Kidney glomerular epithelial cell (primary cell): ENCODE results near the gene SOCS1.

Experiments
- DNase-seq: peaks from one replicate; lab custom pipeline; 2025; lab: John Stamatoyannopoulos, UW

Gene SOCS1

DNA sequence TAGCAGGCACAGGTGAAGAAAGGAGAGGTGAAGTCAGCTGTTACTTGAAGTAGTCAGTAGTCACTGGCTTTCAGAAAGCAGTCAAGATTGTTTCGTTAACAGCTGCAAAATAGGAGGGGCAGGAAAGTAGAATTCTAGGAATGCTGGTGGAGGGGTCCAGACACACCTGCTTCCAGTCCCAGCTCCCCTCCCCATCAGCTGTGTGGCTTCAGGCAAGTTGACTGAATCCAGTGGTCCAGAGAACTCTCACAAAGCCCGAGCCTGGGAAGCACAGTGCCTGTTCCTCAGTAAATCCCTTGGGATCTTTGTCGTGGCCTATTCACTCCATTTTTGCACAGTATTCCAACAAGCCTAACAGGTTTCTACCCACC lies 4.6 kb upstream of the SOCS1 start:
- DNase-seq = no peak

GRCh38 chr16:11259655-11260595 lies 3.9 kb upstream of the SOCS1 start:
- no peak for DNase-seq

GRCh38 chr16:11258553-11259492 lies 2.8 kb upstream of the SOCS1 start:
- DNase-seq = no peak

DNA sequence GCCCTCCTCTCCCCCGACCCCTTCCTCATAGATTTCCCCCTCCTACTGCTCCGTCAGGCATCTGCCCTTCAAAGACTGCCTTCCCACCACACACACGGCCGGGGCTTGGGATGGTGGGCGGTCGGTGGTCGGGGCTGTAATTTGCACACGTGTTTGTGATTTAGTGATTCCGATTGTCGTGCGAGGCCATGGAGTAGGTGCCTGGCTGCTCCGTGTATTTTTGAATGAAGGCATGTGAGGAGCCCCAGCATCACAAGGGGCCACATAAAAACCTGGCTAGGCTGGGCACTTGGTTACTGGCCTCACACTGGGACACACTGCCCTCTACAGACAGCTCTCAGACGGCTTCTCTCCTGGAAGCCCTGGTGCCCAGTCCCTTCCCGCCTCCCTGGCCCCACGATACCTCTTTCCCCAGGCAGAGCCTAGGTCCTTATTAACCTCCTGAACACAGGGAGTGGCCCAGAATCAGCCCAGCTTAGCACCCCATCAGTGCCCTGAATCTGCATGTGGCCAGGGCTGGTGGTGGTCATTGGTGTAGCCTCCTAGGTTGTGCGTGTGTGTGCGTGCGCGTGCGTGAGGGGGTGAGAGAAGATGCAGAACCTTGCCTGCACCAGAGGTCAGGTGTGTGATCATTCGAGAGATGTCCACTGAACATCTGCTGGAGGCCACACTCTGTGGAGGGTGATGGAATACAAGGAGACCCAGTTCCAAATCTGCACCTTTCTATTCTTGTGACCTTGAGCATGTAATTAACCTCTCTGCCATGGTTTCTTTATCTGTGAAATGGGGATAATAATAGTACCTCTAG lies 1.3 kb upstream of the SOCS1 start:
- peak; percentile 65 for DNase-seq

DNA sequence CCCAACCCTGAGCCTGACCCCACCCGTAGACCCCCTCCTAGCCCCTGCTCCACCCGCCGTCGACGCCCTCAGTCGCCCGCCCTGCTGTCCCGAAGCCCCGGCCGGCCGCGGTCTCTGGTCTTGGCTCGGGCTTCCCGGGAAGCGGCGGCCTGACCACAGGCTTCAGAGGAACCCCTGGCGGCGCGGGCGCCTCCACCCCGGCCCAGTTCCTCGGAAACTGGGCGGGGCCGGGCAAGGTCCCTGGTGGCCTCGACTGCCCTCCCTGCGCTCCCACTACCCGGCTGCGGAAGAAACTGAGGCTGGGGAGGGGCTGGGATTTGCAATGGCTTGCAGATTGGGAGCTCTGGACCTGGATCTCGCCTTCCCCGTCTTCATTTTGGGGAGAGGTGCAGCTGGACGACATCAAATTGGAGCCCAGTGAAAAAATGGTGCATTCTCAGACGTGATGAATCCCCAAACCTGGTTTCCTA lies 692 bp upstream of the SOCS1 start:
- no peak for DNase-seq

DNA sequence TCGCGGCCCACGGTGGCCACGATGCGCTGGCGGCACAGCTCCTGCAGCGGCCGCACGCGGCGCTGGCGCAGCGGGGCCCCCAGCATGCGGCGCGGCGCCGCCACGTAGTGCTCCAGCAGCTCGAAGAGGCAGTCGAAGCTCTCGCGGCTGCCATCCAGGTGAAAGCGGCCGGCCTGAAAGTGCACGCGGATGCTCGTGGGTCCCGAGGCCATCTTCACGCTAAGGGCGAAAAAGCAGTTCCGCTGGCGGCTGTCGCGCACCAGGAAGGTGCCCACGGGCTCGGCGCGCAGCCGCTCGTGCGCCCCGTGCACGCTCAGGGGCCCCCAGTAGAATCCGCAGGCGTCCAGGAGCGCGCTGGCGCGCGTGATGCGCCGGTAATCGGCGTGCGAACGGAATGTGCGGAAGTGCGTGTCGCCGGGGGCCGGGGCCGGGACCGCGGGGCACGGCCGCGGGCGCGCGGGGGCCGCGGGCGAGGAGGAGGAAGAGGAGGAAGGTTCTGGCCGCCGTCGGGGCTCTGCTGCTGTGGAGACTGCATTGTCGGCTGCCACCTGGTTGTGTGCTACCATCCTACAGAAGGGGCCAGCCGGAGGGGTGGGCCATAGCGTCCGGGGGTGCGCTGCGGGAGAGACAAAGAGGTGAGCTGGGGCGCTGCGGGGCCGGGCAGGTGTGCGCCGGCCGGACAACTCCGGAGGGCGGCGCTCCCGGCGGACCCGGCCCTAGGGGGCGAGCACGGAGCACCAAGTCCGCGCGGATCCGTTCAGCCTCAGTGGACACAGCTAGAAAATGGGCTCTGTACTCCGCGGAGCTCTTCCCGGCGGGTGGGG lies 879 bp downstream of the SOCS1 start:
- DNase-seq = no peak

GRCh38 chr16:11253995-11254912 lies 1.8 kb downstream of the SOCS1 start:
- DNase-seq = no peak

DNA sequence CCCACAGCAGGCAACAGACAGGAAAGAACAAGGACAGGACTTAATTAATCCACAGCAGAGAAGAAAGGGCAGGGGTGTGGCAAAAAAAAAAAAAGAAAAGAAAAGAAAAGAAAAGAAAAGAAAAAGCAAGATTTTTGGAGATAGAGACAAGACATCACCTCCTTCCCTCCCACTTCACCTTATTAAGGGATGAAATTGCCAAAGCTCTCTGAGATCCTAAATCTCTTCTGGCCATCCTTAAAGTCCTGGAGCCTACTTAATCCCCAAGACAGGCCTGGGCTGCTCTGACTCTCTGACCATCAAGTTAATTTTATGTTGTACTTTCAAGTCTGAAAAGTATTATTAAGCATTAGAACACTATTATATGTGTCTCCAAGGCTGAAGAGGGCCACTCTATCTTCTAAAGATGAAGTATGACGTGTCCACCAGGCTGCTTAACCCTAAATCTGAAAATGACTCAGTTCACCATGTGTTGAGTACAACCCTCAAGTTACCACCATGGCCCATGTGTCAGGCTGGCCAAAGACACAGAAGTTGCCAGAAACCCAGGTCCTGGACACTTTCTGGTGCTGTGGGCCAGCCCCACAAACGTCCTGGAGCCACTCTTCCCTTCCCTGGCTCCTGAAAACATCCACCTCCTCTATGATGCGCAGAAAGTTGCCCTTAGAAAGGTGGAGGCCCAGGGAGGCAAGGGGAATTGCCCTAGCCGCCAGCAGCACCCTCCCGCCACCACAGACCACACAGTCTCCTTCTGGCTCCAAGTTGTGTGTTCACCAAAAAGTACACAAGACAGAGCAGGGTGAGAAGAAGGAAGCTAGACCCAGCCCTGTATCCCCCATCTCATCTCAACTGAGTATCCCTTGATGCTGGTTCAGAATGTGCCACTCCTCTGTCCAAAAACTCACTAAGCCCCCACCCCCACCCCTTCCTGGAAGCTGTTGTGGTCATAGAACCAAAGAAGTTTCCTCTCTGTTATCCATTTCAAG lies 2.7 kb downstream of the SOCS1 start:
- no peak for DNase-seq

GRCh38 chr16:11252482-11252931 lies 3.5 kb downstream of the SOCS1 start:
- DNase-seq = no peak

DNA sequence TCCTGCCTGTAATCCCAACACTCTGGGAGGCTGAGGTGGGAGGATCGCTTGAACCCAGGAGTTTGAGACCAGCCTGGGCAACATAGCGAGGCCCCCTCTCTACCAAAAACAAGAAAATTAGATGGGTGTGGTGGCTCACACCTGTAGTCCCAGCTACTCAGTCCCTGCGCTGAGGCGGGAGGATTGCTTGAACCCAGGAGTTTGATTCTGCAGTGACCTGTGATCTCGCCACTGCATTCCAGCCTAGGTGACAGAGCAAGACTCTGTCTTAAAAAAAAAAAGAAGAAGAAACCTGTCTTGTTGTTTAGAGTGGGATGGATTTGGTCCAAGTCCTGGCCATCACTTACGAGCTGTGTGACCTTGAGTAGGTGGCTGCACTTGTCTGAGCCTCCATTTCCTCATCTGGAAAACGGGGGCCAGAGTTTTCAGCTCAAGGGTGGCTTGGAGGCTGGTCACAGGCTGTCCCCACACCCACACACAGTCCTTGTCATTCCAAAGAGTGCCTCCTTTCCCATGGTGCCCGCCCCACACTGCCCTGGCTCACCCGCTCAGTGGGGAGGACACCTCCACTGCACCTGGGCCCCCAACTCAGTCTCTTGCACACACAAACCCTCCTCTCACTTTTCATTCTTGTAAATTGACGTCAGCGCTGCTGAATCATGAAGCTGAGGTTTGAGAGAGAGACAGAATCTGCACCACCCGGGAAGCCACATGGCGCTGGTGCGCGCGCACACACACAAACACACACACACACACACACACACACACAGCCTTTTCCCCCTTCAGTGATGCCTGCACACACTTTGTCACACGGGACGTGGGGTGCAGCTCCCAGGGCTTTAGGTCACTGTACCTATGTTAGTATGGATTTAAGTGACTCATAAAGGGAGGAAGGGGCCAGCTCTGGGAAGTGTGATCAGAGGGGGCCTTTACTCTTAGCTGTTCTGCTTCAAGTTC lies 4.2 kb downstream of the SOCS1 start:
- DNase-seq = peak; percentile 45

DNA sequence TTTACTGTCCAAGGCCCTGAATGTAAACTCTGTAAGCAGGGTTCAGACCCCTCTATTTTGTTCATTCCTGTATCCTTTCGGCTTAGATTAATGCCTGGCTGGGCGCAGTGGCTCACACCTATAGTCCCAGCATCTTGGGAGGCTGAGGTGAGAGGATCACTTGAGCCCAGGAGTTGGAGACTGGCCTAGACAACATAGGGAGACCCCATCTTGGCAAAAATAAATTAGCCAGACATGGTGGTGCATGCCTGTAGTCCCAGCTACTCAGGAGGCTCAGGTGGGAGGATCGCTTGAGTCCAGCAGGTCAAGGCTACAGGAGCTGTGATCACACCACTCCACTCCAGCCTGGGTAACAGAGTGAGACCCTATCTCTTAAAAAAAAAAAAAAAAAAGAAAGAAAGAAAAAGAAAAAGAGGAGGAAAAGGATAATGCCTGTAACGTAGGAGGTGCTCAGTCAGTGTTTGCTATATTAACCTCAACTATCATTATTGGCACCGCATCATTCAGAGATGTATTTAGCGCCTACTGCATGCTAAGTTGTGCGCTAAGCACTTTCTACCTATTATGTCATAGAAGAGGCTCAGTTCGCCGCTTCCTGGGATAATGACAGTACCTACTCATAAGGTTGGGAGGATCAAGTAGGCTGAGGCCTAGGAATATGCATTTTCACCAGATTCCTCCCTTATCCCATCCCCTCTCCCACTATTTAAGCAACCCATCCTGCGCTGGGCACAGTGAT lies 5.0 kb downstream of the SOCS1 start:
- DNase-seq = no peak

- no peak for DNase-seq
Measured at GRCh38 chr16:11250091-11250785, 5.8 kb downstream of the SOCS1 start.

DNA sequence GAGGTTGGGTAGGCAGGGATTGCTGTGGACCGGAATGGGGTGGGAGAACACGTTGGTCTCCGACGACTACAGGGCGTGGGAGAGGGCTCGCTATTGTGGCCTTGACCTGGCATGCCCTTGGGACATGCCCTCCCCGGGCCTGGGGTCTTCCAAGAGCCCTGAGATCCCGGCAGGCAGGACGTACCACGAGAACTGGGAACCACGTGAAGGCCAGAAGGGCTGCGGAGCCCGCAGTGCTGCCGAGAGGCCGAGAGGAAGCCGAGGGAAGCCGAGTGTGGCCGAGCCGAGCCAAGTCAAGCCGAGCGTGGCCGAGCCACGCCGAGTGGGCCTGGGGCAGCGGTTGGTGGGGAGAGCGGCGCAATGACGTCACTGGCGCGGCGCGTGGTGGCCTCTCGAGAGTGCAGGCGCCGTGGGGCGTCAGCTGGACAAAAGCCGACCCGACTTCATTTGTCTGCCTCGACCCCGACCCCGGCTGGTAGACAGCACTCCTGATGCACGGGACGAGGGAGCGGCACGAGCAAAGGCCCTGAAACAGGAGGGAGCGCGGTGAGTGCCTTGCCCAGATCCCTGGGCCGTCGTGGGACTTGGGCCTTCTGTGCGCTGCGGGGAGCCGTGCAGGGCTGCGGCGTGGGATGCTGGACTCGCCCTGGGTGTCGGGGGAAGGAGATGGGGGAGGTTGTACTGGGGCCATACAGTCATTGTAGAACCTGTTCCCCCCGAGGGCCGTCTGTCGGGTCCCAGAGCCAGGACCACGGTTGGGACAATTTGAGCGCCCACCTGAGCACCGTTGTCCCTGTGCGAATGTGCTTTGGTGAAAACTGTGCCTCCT lies 6.6 kb downstream of the SOCS1 start:
- no peak for DNase-seq

- no peak for DNase-seq
Measured at GRCh38 chr16:11248133-11248532, 7.9 kb downstream of the SOCS1 start.

GRCh38 chr16:11245988-11246387 lies 10.0 kb downstream of the SOCS1 start:
- DNase-seq = no peak
